A673 (cell line): Measurements from ENCODE around the gene RALB.

ENCODE experiments used
- CTCF ChIP-seq: fragments of 300-800, 200-600 bp; sonication (generic); conservative IDR thresholded peaks from 2 replicates; pipeline ENCODE4 v1.5.1; 2017; ENCODE audit warnings: low read depth, mild to moderate bottlenecking, antibody characterized with exemption, low read length, moderate library complexity, mixed read lengths
- EZH2 ChIP-seq: fragments of 200-600 bp; sonication (generic); IDR thresholded peaks from 2 replicates; pipeline ENCODE4 v1.6.1; 2017; ENCODE audit warnings: borderline replicate concordance, low read depth, mild to moderate bottlenecking, mixed read lengths, antibody characterized with exemption, low read length; ENCODE audit not compliant: poor library complexity, severe bottlenecking

- TF ChIP-seq EZH2 = no peak
- TF ChIP-seq CTCF = no peak
Measured at GRCh38 chr2:120245520-120246332, 6.9 kb upstream of the RALB start.
